ENCODE data around the gene PSMA6. TPM values are rescaled to one million over a fixed set of nuclear protein-coding genes. Genes with fewer than 3 reads are reported as not detected.
A peak's percentile ranks its signal among the peaks of the same experiment; 100 is the strongest.

The PSMA6 gene
- total RNA-seq, 5 donors from 2014 or later (not counting 1 experiment from before 2014, with no cell fraction given), result 93.6 to 109 (median 96.9) TPM

GRCh38 chr14:35366056-35366451 lies 73.9 kb downstream of the PSMA6 start:
- Mint-ChIP-seq H3K4me1 (peaks cover 22 to 30% (median 28%) of the 10 kb centered on the region in 3 donors), H3K27ac (no peak overlapping the region), H3K27me3 (no peaks in the 10 kb centered on the region), H3K9me3 (peaks cover 2 to 7% (median 3%) of the 10 kb centered on the region in 3 donors), H3K36me3 (no peaks in the 10 kb centered on the region), H3K4me3 (no peak overlapping the region)
- DNase-seq (peak in 3 of 35 experiments; percentile 5 to 42 (median 18)), ATAC-seq (replicated peaks in 1 of 4) (no peak)
- H3K4me1 ChIP-seq (ENCODE audit: control insufficient read depth in 1 of 2, extremely low read depth in 1 of 2, insufficient read depth in 2 of 2, low read length in 2 of 2), result peaks cover 10 to 41% of the 10 kb centered on the region in 2 experiments
- no peaks in the 10 kb centered on the region for H3K36me3 ChIP-seq (ENCODE audit: control insufficient read depth in 2 of 2, extremely low read depth in 1 of 2, insufficient read depth in 1 of 2, low read length in 1 of 2)
- CTCF ChIA-PET, result no interaction called here
- POLR2A ChIA-PET, result no interaction called here
- peaks cover 0 to 2% of the 10 kb centered on the region in 2 experiments for H3K27me3 ChIP-seq (replicated peaks in 1 of 2; ENCODE audit: control insufficient read depth in 2 of 2, extremely low read depth in 1 of 2, insufficient read depth in 2 of 2, low read length in 1 of 2)
- no peak overlapping the region for H3K4me3 ChIP-seq (ENCODE audit: control insufficient read depth in 1 of 2, extremely low read depth in 1 of 2, low read length in 1 of 2)
- WGBS (ENCODE audit: insufficient coverage), result 82% methylated on average over 12 of the region's 12 CpGs
- no peaks in the 10 kb centered on the region for H3K9me3 ChIP-seq
- H3K27ac ChIP-seq (ENCODE audit: low read length), result no peak overlapping the region

- 94% methylated on average over 5 of the region's 8 CpGs for WGBS (ENCODE audit: insufficient coverage)
- no peak for DNase-seq
- Histone ChIP-seq H3K9me3 (no peaks in the 10 kb centered on the region), H3K4me1 (ENCODE audit: control insufficient read depth in 1 of 2, extremely low read depth in 1 of 2, insufficient read depth in 2 of 2, low read length in 2 of 2) (peaks cover 10 to 41% of the 10 kb centered on the region in 2 experiments), H3K27ac (ENCODE audit: low read length) (no peak overlapping the region), H3K4me3 (ENCODE audit: control insufficient read depth in 1 of 2, extremely low read depth in 1 of 2, low read length in 1 of 2) (no peak overlapping the region), H3K36me3 (ENCODE audit: control insufficient read depth in 2 of 2, extremely low read depth in 1 of 2, insufficient read depth in 1 of 2, low read length in 1 of 2) (no peaks in the 10 kb centered on the region), H3K27me3 (replicated peaks in 1 of 2; ENCODE audit: control insufficient read depth in 2 of 2, extremely low read depth in 1 of 2, insufficient read depth in 2 of 2, low read length in 1 of 2) (peaks cover 0 to 2% of the 10 kb centered on the region in 2 experiments)
- no peaks in the 10 kb centered on the region for H3K36me3 Mint-ChIP-seq
- no peak overlapping the region for H3K4me3 Mint-ChIP-seq
- no peak for ATAC-seq (replicated peaks in 1 of 4)
- no peaks in the 10 kb centered on the region for H3K27me3 Mint-ChIP-seq
- peaks cover 2 to 10% (median 5%) of the 10 kb centered on the region in 3 donors for H3K9me3 Mint-ChIP-seq
- peak overlapping the region in 1 of 2 donors; percentile 82 for H3K27ac Mint-ChIP-seq
- peaks cover 22 to 30% (median 28%) of the 10 kb centered on the region in 3 donors for H3K4me1 Mint-ChIP-seq
- CTCF ChIA-PET, result no interaction called here
- POLR2A ChIA-PET, result no interaction called here
Measured at GRCh38 chr14:35366521-35366976, 74.4 kb downstream of the PSMA6 start.

GRCh38 chr14:35367056-35367372 lies 74.8 kb downstream of the PSMA6 start:
- no peak overlapping the region for H3K27ac ChIP-seq (ENCODE audit: low read length)
- peak overlapping the region; percentile 23 to 82 for H3K27ac Mint-ChIP-seq
- peaks cover 10 to 41% of the 10 kb centered on the region in 2 experiments for H3K4me1 ChIP-seq (ENCODE audit: control insufficient read depth in 1 of 2, extremely low read depth in 1 of 2, insufficient read depth in 2 of 2, low read length in 2 of 2)
- POLR2A ChIA-PET, result interaction anchor here in 1 of 2 donors (1.7 kb wide), 1 partner anchor 37 kb away, joined by 4 read pairs; no protein-coding TSS in a partner anchor
- H3K9me3 ChIP-seq, result no peaks in the 10 kb centered on the region
- no CpG with 5 or more reads among the region's 5 CpGs for WGBS (ENCODE audit: insufficient coverage)
- DNase-seq (no peak), ATAC-seq (replicated peaks in 1 of 4) (no peak)
- H3K4me3 Mint-ChIP-seq, result peak overlapping the region in 1 of 3 donors; percentile 9
- peaks cover 2 to 10% (median 5%) of the 10 kb centered on the region in 3 donors for H3K9me3 Mint-ChIP-seq
- H3K27me3 Mint-ChIP-seq, result no peaks in the 10 kb centered on the region
- peaks cover 22 to 30% (median 28%) of the 10 kb centered on the region in 3 donors for H3K4me1 Mint-ChIP-seq
- H3K27me3 ChIP-seq (replicated peaks in 1 of 2; ENCODE audit: control insufficient read depth in 2 of 2, extremely low read depth in 1 of 2, insufficient read depth in 2 of 2, low read length in 1 of 2), result peaks cover 0 to 2% of the 10 kb centered on the region in 2 experiments
- H3K36me3 ChIP-seq (ENCODE audit: control insufficient read depth in 2 of 2, extremely low read depth in 1 of 2, insufficient read depth in 1 of 2, low read length in 1 of 2), result no peaks in the 10 kb centered on the region
- no peaks in the 10 kb centered on the region for H3K36me3 Mint-ChIP-seq
- H3K4me3 ChIP-seq (ENCODE audit: control insufficient read depth in 1 of 2, extremely low read depth in 1 of 2, low read length in 1 of 2), result no peak overlapping the region
- CTCF ChIA-PET, result interaction anchor here in 1 of 2 donors (0.6 kb wide), 1 partner anchor 9 kb away, joined by 5 read pairs; no protein-coding TSS in a partner anchor

Other genes with a start within 250 kb of the PSMA6 start
- 100 to 1,000 TPM in 2 of 5 donors, 10 to 100 TPM in 3; 35.7 to 141 (median 38.7) TPM for gene FAM177A1, start 246.1 kb upstream of the PSMA6 start, total RNA-seq
- 10 to 100 TPM; 28.1 to 40.5 (median 32.9) TPM for gene PPP2R3C, start 170.4 kb upstream of the PSMA6 start, total RNA-seq
- 10 to 100 TPM; 31.9 to 43.3 (median 35.9) TPM for gene PRORP, start 169.8 kb upstream of the PSMA6 start, total RNA-seq
- 1,000 to 10,000 TPM in 2 of 5 donors, 100 to 1,000 TPM in 3; 129 to 1,245 (median 169) TPM for gene NFKBIA, start 112.4 kb downstream of the PSMA6 start, total RNA-seq
- not detected for gene INSM2, start 241.8 kb downstream of the PSMA6 start, total RNA-seq

All from T-cell (primary cell).